ENCODE results near the gene MLIP.

DNA sequence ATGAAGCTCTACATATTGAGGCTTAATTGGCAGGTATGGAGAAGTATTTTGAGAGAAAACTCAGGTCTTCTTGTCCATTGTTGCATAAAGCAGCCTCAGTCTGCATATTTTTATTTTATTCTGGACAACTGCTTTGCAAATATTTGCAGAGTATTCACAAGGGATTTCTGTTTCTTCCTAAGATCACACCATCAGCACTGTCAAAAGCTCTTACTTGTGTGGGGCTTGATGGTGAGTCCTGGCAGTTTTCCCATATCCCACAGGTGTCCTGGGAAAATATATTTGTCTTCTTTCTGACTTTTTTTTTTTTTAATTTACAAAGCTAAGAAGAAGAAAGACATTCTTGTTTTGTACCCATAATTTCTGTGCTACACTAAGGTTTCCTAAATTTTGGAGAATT lies 16.9 kb upstream of the MLIP start:
- TF ChIP-seq, protein P1, sequence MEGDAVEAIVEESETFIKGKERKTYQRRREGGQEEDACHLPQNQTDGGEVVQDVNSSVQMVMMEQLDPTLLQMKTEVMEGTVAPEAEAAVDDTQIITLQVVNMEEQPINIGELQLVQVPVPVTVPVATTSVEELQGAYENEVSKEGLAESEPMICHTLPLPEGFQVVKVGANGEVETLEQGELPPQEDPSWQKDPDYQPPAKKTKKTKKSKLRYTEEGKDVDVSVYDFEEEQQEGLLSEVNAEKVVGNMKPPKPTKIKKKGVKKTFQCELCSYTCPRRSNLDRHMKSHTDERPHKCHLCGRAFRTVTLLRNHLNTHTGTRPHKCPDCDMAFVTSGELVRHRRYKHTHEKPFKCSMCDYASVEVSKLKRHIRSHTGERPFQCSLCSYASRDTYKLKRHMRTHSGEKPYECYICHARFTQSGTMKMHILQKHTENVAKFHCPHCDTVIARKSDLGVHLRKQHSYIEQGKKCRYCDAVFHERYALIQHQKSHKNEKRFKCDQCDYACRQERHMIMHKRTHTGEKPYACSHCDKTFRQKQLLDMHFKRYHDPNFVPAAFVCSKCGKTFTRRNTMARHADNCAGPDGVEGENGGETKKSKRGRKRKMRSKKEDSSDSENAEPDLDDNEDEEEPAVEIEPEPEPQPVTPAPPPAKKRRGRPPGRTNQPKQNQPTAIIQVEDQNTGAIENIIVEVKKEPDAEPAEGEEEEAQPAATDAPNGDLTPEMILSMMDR (IDR thresholded peaks at IDR 0.05) = no peak
- no peak for TF ChIP-seq POLR2A (IDR thresholded peaks at IDR 0.05)
- TF ChIP-seq POLR2AphosphoS5 (IDR thresholded peaks at IDR 0.05) = no peak
- no peak for TF ChIP-seq EP300 (IDR thresholded peaks at IDR 0.05)

Data from suprapubic skin (tissue), 4 donors.